COLO668 (cell line): ENCODE results near the gene DCAF4.
"Not testable (repeated sequence)": the region's sequence is repeated elsewhere in the genome, so short reads cannot be mapped to it uniquely, and the experiment has no call there.

Experiments
- DNase-seq: peaks from one replicate; lab custom pipeline; 2025; ENCODE audit not compliant: unreplicated experiment; lab: John Stamatoyannopoulos, UW

The DCAF4 gene

GRCh38 chr14:72968316-72968715 lies 42.1 kb downstream of the DCAF4 start:
- no peak for DNase-seq

GRCh38 chr14:72970058-72970630 lies 43.9 kb downstream of the DCAF4 start:
- no peak for DNase-seq

GRCh38 chr14:72970824-72971434 lies 44.7 kb downstream of the DCAF4 start:
- DNase-seq = no peak

GRCh38 chr14:72974661-72975060 lies 48.4 kb downstream of the DCAF4 start:
- DNase-seq = no peak

- DNase-seq = no peak
Measured at GRCh38 chr14:72975770-72976169, 49.5 kb downstream of the DCAF4 start.

- no peak for DNase-seq
Measured at GRCh38 chr14:72978856-72979255, 52.6 kb downstream of the DCAF4 start.

- DNase-seq = no peak
Measured at GRCh38 chr14:72980863-72981262, 54.6 kb downstream of the DCAF4 start.

- DNase-seq = no peak
Measured at GRCh38 chr14:72982146-72982708, 56.0 kb downstream of the DCAF4 start.

- DNase-seq = no peak
Measured at GRCh38 chr14:72986214-72986613, 60.0 kb downstream of the DCAF4 start.

GRCh38 chr14:72986857-72987256 lies 60.6 kb downstream of the DCAF4 start:
- DNase-seq = no peak

GRCh38 chr14:72990171-72990570 lies 63.9 kb downstream of the DCAF4 start:
- no peak for DNase-seq

GRCh38 chr14:72996916-72997315 lies 70.7 kb downstream of the DCAF4 start:
- no peak for DNase-seq

GRCh38 chr14:72998252-72998903 lies 72.1 kb downstream of the DCAF4 start:
- no peak for DNase-seq

- no peak for DNase-seq
Measured at GRCh38 chr14:72999316-72999715, 73.1 kb downstream of the DCAF4 start.

GRCh38 chr14:73000073-73000472 lies 73.8 kb downstream of the DCAF4 start:
- DNase-seq = no peak

GRCh38 chr14:73003681-73004080 lies 77.4 kb downstream of the DCAF4 start:
- DNase-seq = no peak

GRCh38 chr14:73004641-73005040 lies 78.4 kb downstream of the DCAF4 start:
- not testable (repeated sequence) for DNase-seq

- no peak for DNase-seq
Measured at GRCh38 chr14:73007835-73008234, 81.6 kb downstream of the DCAF4 start.

- DNase-seq = no peak
Measured at GRCh38 chr14:73008501-73008900, 82.2 kb downstream of the DCAF4 start.
